GM19043 (cell line): ENCODE data around the gene GTF2IRD2.
"Not testable (repeated sequence)": the region's sequence is repeated elsewhere in the genome, so short reads cannot be mapped to it uniquely, and the experiment has no call there.

Experiments used
- ATAC-seq: cut with Tn5 transposase; IDR thresholded peaks from one replicate; pipeline ENCODE4 v1.9.1; 2021; ENCODE audit warnings: low read depth; ENCODE audit not compliant: unreplicated experiment

Gene GTF2IRD2

GRCh38 chr7:74788369-74789150 is 62.8 kb downstream of the GTF2IRD2 start:
- ATAC-seq, result peak; percentile 83

- ATAC-seq, result not testable (repeated sequence)
Measured at GRCh38 chr7:74783595-74783994, 67.8 kb downstream of the GTF2IRD2 start.

- not testable (repeated sequence) for ATAC-seq
Measured at GRCh38 chr7:74781746-74782145, 69.7 kb downstream of the GTF2IRD2 start.

GRCh38 chr7:74779053-74779452 is 72.4 kb downstream of the GTF2IRD2 start:
- ATAC-seq, result not testable (repeated sequence)

GRCh38 chr7:74775111-74775510 is 76.3 kb downstream of the GTF2IRD2 start:
- ATAC-seq, result not testable (repeated sequence)

- ATAC-seq, result peak; percentile 85
Measured at GRCh38 chr7:74773760-74774750, 77.3 kb downstream of the GTF2IRD2 start, which contains the start of gene NCF1. NCF1 (plus strand) TSS chr7:74774011; CDS start chr7:74774032, 21 bp downstream.

- ATAC-seq, result not testable (repeated sequence)
Measured at GRCh38 chr7:74772093-74772492, 79.3 kb downstream of the GTF2IRD2 start.

- not testable (repeated sequence) for ATAC-seq
Measured at GRCh38 chr7:74770062-74770461, 81.3 kb downstream of the GTF2IRD2 start.

GRCh38 chr7:74766991-74767390 is 84.4 kb downstream of the GTF2IRD2 start:
- ATAC-seq, result not testable (repeated sequence)

GRCh38 chr7:74766509-74766908 is 84.9 kb downstream of the GTF2IRD2 start:
- not testable (repeated sequence) for ATAC-seq

- ATAC-seq, result not testable (repeated sequence)
Measured at GRCh38 chr7:74765205-74765918, 86.0 kb downstream of the GTF2IRD2 start.

GRCh38 chr7:74758982-74759381 is 92.4 kb downstream of the GTF2IRD2 start:
- not testable (repeated sequence) for ATAC-seq

- ATAC-seq, result not testable (repeated sequence)
Measured at GRCh38 chr7:74758268-74758667, 93.1 kb downstream of the GTF2IRD2 start.

GRCh38 chr7:74756673-74757072 is 94.7 kb downstream of the GTF2IRD2 start:
- ATAC-seq, result not testable (repeated sequence)

GRCh38 chr7:74753921-74754482 is 97.4 kb downstream of the GTF2IRD2 start:
- ATAC-seq, result not testable (repeated sequence)
